CD4-positive, alpha-beta T cell treated with Interleukin-6 at 100 ng/mL for 8 hours (primary cell): Measurements from ENCODE around the gene NXPH4.

Experiments used
- DNase-seq: peaks from one replicate; pipeline ENCODE4 v3.0.0-alpha.2; 2020; ENCODE audit warnings: mixed read lengths, low spot score

The NXPH4 gene

DNA sequence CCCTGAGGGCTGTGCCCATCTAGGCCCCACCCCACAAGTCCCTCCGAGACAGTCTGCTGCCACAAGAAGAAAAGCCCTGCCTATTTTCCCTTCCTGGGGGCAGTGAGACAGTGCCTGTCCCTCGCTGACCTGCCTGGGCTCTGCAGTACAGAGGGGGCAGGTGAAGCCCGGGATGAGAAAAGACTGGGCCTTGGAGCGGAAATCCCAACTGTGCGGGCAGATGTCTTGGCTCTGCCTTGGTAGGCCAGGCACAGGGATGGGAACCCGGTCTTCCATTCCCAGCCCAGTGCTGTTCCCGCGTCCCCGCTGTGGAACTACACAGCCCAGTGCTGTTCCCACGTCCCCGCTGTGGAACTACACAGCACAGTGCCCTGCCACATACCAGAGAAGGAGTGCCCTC, 12.8 kb upstream of the NXPH4 start:
- DNase-seq: no peak

DNA sequence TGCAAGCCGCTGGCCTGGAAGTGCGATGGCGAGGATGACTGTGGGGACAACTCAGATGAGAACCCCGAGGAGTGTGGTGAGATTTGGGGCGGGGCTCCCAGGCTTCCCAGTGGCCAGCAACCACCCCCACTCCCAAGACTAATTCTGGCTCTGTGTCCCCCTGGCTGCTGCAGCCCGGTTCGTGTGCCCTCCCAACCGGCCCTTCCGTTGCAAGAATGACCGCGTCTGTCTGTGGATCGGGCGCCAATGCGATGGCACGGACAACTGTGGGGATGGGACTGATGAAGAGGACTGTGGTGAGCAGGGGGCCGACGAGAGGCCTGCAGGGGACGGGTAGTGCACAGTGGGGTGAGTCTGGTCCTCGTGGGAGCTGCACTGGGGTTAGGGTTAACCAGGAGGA, 12.1 kb upstream of the NXPH4 start:
- no peak for DNase-seq

DNA sequence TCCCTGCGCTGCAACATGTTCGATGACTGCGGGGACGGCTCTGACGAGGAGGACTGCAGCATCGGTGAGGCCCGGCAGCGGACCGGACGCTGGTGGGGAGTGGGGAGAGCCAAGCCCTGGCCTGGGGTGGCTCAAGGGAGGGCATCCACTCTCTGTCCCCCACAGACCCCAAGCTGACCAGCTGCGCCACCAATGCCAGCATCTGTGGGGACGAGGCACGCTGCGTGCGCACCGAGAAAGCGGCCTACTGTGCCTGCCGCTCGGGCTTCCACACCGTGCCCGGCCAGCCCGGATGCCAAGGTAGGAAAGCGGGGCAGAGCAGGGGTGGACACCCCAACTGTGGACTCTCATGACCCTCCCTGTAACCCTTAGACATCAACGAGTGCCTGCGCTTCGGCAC, 11.4 kb upstream of the NXPH4 start:
- DNase-seq: no peak

DNA sequence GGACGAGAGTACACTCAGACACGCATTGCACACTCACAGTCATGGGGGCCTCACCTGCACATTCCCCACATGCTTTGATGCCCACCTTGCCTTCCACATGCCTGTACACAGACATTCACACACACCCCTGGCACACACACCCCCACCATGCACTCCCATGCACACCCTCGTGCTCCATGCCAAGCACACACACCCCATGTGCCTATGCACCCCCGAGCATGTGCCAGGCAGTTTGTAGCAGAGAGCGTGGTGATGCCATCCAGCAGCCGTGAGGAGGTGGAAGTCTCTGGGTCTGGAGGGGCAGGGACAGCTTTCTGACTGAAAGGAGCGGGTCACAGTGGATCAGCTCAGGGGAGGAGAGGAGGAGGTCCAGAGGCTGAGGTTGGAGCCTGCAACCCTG, 10.7 kb upstream of the NXPH4 start:
- DNase-seq: no peak

DNA sequence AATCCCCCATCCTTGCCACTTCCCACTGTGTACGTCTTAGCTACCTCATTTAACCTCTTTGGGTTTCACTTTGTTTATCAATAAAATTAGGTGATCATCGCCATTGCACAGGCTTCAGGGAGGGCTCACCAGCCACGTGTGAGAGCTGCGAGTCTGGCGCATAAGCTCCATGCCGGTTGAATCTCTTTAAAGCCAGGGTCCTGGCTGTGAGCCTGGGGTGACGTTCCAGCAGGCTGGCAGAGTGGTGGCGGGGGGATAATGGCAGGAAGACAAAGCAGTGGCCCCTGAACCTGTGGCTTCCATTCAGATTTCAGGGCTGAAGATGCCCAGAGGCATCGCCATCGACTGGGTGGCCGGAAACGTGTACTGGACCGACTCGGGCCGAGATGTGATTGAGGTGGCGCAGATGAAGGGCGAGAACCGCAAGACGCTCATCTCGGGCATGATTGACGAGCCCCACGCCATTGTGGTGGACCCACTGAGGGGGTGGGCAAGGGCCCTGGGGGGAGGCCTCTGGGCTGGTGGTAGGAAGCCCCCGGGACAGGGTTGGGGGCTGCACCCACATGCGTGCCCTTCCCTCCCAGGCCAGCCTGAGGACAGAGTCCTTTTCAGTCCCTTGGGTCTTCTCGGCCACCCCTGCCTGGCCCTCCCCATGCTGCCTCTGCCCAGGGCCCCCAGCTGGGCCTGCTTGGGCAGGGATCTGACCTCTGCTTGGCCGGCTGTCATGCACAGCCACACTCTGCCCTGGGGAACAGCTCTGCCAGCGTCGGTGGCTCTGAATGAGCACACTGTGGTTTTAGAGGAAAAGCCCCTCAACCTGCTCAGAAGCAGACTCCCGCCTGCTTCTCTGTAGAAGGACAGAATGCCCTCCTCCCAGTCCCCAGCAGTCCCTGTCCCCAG, 8.6 kb upstream of the NXPH4 start:
- no peak for DNase-seq

DNA sequence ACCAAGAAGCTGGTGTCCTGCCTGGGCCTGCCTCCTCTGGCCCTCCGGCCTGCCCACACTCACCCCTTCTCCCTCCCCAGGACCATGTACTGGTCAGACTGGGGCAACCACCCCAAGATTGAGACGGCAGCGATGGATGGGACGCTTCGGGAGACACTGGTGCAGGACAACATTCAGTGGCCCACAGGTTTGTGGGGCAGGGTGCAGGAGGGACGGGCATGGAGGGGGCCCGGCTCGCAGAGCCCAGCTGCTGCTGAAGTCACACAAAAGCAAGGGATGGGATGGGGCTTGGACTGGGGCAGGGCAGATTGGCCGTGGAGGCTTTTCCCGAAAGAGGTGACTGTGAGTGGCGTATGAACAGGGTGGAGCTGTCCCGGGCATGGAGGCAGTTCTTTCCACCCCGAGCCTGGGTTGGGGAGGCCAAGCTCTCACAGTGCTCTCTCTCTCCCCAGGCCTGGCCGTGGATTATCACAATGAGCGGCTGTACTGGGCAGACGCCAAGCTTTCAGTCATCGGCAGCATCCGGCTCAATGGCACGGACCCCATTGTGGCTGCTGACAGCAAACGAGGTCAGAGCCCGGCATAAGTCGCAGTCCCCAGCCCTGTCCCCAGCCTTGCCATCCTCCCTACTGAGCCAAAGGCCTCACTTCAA, 7.8 kb upstream of the NXPH4 start:
- no peak for DNase-seq

DNA sequence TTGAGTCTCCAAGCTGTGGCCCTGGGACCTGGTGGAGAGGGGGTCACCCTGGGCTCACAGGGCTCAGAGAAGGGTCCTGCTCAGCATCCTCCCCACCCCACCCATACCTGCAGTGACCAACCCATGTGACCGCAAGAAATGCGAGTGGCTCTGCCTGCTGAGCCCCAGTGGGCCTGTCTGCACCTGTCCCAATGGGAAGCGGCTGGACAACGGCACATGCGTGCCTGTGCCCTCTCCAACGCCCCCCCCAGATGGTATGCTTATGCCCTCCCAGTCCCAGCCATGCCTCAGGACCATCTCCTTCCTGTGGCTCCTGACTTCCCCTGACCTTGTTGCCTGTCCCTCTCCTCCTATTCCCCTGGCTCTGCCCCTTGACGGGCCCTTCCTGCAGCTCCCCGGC, 6.7 kb upstream of the NXPH4 start:
- no peak for DNase-seq

DNA sequence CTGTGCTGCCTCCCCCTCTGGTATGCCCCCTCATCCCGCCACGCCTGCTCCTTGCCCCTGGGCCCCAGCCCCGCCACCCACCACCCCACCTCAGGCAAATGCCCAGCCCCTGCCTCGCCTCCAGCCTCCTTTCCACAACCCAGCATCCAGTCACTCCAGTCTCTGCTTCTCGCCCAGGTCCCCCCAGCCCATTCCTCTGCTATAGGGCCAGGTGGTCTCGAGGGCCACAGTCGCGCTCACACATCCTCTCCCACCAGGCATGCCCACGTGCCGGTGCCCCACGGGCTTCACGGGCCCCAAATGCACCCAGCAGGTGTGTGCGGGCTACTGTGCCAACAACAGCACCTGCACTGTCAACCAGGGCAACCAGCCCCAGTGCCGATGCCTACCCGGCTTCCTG, 6.1 kb upstream of the NXPH4 start:
- DNase-seq: no peak

DNA sequence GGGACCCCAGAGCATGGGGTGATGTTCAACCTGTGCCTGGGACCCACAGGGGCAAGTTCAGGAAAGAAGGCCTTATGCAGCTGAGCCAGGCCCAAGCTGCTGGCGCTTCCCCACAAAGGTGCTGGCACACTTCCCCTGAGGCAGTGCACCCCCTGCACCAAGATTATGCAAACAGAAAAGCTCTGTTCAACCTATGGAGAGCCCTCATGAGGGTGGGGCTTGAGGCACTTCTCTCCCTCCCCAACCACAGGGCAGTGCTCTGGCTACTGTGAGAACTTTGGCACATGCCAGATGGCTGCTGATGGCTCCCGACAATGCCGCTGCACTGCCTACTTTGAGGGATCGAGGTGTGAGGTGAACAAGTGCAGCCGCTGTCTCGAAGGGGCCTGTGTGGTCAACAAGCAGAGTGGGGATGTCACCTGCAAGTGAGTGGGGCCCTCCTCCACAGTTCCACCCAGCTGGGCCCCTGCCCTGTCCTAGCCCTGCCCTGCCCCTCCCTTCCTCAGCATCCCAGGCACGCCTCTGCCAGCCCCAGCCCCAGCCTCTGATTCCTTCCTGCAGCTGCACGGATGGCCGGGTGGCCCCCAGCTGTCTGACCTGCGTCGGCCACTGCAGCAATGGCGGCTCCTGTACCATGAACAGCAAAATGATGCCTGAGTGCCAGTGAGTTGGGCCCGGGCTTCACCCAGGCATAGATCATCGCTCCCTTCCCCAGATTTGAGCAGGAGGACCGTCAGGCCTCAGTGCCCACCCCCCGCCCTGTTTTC, 5.5 kb upstream of the NXPH4 start:
- DNase-seq: no peak

DNA sequence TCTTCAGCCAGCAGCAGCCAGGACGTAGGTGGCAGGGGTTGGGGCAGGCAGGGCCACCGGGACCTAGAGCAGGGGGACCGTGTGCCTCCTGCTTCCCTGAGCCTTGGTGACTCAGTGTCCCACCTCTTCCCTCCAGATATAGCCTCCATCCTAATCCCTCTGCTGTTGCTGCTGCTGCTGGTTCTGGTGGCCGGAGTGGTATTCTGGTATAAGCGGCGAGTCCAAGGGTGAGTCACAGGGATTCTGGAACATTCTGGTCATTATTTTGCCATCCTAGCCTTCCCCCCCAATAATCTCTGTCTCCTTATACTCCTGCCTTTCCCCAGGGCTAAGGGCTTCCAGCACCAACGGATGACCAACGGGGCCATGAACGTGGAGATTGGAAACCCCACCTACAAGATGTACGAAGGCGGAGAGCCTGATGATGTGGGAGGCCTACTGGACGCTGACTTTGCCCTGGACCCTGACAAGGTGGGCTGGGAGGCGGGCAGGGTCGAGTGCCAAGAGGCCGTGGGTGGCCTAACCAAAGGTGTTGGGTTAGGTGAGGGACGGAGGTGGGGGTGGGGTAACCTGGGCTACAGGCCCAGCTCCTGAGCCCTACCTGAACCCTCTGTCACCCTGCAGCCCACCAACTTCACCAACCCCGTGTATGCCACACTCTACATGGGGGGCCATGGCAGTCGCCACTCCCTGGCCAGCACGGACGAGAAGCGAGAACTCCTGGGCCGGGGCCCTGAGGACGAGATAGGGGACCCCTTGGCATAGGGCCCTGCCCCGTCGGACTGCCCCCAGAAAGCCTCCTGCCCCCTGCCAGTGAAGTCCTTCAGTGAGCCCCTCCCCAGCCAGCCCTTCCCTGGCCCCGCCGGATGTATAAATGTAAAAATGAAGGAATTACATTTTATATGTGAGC, 4.5 kb upstream of the NXPH4 start:
- no peak for DNase-seq

DNA sequence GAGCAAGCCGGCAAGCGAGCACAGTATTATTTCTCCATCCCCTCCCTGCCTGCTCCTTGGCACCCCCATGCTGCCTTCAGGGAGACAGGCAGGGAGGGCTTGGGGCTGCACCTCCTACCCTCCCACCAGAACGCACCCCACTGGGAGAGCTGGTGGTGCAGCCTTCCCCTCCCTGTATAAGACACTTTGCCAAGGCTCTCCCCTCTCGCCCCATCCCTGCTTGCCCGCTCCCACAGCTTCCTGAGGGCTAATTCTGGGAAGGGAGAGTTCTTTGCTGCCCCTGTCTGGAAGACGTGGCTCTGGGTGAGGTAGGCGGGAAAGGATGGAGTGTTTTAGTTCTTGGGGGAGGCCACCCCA, 3.9 kb upstream of the NXPH4 start:
- no peak for DNase-seq

DNA sequence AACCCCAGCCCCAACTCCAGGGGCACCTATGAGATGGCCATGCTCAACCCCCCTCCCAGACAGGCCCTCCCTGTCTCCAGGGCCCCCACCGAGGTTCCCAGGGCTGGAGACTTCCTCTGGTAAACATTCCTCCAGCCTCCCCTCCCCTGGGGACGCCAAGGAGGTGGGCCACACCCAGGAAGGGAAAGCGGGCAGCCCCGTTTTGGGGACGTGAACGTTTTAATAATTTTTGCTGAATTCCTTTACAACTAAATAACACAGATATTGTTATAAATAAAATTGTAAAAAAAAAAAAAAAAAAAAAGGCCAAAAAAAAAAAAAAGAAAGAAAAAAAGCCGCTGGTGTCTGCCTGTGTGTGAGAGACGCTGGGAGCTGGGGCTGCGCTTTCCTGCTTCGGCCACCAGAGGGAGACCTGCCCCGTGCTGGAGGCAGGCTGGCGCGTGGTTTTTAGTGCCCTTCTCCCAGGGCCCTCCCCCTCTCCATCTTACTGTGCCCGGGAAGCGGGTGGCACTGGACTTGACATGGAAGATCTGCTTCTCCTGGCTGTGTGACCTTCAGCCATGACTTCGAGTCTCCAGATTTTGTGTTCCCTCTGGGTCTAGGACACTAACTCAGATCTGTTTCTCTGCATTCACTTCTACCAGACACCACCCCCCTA, 3.4 kb upstream of the NXPH4 start:
- peak; percentile 77 for DNase-seq

DNA sequence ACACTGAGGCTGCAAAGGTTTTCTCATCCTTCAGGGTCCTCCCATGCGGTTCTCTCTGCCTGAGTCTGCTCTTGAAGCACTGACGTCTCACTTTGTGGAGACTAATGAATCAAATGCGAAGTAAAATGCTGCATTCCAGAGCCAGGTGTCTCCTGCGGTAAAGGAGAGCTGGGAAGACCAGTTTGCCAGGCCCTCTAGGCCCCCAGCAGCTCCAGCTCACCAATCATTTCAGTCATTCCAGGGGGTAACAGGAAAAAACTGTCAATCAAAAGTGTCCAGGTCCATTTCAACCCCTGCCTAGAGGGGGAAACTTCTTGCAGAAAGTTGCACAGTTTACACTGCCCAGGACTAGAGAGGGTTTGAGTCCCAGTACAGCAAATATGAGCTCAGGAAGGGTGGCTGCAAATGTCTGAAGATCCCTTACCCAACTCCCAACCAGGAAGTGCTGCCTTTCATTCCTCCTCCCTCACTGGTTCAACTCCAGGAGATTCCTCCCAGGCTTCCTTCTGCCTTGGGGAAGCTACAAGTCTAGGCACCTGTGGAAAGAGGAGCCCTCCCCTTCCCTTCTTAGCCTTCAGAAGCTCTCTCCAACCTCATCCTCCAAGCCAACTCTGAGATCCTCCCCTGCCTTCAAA, 2.7 kb upstream of the NXPH4 start:
- no peak for DNase-seq

DNA sequence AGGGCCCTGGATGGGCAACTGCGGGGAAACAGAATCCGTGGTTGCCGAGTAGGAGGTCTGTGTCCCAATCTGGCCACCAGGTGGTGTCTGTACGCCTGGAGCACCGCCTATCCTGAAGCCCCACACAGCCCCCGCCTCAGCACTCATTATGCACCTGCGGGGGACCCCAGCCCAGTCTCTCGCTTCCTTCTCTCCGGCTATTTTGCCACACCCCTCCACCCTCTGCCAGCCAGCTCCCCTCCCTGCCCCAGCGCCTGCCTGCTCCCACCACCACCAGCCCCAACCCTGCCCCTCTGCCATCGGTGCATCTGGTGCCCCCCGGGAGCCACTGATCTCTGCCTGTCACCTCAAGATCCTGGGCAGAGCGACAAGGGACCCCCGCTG, 2.2 kb upstream of the NXPH4 start:
- DNase-seq: peak; percentile 67

DNA sequence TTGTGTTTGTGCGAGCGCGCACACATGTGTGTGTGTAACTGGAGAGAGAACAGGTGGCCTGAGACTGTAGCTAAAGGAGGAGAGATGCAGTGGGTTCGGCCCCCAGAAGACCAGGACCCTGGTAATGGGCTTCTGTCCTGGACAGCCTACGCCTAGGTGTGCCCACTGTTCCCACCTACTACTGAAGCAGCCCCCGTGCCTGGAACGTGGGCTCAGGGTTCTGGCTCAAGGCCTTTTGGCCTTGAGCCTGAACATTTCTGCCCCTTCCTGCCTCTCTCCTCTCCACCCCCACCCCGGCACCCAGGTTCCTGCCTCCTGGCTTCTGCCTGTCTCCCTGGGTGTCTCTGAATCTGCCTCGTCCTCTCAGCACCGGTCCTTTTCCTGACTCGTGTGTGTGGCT, 1.5 kb upstream of the NXPH4 start:
- no peak for DNase-seq

DNA sequence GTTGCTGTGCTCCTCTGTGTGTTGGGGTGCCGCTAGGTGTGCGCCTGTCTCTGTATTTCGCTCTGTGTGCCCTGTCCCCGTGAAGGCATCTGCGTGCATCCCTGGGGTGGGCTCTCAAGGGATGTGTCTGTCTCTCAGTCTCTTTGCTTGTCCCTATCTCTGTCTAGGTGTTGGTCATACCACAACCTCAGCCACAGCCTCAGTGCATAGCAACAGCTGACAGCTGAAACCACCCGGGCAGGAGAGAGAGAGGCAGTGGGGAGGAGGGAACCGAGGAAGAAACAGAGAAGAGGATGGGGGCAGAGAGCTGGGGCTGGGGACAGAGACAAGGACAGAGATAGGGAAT, 953 bp upstream of the NXPH4 start:
- DNase-seq: no peak

DNA sequence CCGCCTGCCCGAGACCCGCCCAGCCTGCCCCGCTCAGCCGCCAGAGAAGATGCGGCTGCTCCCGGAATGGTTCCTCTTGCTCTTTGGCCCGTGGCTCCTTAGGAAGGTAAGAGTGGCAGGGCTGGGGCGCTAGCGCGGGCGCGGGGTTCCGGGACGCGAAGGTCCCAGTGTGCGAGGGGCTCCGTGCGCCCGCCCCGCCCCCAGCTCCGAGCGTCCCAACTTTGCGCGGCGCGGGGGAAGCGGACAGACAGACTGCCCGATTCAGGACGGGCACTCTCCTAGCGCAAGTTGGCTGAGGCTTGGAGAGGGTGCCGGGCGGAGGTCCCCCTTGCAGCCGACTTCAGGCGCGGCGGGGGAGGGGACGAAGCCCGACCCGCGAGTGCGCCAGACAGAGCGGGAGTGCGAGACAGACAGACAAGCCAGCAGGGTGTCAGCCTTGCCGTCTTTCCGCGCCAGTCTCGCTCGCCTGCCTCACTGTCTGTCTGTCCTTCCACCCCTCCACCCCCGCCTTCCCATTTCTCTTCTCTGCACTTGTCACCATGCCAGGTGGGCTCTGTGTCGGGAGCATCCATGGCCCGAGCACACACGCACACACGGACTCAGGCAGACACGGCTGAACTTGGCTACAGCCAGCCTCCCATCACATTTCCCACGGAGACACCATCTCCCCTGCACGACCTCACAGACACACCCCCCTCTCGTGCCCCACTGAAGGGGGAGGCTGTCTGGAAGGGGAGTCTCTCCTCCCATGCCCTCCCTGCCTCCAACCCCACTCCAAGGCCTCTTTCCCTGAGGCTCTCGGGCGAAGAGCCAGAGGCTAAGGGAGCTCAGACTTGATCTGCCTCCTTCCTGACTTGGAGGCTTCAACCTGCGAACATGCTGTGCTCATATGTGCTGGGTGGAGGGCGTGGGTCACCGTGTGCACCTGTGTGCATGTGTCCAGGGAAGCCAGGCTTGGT, 606 bp downstream of the NXPH4 start:
- no peak for DNase-seq

DNA sequence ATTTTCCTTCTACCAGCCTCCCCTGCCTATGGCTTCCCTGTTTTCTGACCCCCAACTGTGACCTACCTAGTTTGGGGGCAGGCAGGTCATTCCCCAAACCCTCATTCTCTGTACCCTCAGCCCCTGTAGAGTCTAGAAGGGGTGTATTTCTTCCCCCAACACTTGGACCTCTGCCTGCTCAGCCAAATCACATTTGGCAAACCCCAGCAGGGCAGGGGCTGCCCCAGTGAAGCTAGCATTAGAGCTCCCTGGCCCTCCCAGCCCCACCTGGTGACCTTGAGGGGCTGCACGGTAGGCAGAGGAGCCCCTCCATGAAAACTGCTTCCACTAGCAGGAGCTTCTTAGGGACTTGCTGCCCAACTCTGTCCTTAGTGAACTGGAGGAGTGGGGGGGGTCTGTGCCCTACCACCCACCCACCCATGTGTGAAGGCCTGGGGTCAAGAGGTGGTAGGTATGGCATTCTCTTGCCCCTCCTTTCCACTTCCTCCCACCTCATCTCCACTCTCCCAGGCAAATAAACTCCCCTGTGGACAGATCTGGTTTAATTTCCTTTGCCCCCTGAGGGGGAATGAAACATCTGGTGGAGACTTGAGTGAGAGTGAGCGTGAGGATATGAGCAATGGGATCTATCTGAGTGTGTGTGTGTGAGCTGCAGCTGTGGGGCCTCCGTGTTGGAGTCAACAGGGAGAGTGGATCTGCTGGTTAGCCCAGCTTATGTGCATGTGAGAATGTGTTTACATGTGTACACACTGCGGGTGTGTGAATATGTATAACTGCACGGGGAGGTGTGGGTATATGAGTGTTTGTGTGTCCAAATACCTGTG, 1.6 kb downstream of the NXPH4 start:
- DNase-seq: no peak
